RCC 7860 (cell line): ENCODE measurements around the gene PANK4.

Source experiments
- DNase-seq: peaks from one replicate; pipeline ENCODE4 v3.0.0-alpha.2; 2015; ENCODE audit warnings: low spot score
- FAIRE-seq: peaks from 2 replicates; lab custom pipeline; 2012; peaks lifted over from hg19 to GRCh38; lab: Jason Lieb, UNC

PANK4 gene

DNA sequence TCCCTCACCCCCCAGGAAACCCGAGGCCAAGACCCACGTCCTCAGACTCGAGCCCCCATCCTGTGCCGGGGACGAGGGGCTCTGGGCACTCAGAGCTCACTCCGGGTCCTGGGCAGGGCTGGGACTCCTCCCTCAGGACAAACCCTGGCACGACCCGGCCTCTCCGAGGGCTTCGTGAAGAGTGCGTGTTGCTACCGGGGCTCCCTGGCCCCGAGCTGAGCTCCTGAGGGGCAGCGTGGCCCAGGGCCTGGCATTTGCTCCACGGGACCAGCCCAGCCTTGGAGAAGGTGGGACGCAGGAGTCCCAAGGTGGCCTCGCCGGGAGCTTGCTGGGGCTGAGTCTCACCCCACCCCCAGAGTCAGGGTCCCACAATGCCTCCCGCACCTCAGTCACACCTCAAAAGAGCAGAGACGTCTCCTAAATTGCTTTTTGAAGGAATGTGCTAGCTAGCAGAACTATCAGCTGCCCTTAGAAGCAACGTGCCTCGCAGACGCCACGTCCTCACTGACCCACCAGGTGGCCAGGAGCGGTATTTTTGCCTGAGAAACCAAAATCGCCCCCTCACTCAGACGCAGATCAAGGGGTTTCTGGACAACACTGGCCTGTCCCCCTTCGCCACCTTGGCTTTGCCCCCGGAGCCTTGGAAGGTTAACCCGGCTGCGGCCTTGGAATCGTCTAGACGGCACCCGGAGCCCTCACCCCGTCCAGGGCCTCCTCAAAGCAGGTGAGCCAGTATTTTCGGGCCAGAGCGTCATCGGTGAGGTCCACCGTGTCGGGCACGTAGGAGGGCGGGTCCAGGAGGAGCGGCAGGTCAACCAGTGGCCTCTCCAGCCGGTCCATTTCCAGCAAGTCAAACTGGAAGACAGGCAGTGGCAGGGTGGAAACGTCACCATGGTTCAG, 11.3 kb downstream of the PANK4 start:
- no peak for FAIRE-seq
- DNase-seq: no peak

DNA sequence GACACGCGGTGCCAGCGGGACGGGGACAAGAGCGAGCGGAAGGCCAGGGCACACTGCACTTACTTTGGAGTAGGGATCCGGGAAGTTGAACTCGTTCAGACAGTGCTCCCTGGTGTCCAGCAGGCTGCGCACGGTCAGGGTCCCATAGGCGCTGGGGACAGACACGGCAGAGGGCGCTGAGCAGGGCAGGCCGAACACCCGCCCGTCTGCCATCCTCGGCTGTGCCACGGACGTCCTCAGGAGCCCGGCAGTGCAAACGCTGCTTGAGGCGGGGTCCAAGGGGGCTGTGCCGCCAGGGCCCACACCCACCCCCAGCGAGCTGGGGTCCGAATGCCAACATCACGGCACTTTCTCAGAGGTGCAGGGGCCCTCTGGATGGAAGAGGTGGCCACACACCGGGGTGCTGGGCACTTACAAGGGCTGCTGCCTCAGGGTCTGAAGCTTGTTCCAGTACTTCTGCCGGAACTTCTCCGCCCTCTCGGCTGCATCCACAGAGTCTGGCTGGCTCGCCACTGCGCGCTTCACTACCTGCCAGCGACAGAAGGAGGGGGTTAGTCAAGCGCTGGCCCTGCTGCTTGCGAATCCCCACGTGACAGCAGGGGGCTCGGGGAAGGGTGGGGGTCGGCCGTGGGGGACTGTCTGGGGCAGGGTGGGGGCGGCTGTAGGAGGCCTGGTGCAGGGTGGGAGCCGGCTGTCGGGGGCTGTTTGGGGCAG, 12.3 kb downstream of the PANK4 start:
- no peak for FAIRE-seq
- no peak for DNase-seq

- DNase-seq (no peak), FAIRE-seq (no peak)
Measured at GRCh38 chr1:2512862-2513421, 13.5 kb downstream of the PANK4 start.

DNA sequence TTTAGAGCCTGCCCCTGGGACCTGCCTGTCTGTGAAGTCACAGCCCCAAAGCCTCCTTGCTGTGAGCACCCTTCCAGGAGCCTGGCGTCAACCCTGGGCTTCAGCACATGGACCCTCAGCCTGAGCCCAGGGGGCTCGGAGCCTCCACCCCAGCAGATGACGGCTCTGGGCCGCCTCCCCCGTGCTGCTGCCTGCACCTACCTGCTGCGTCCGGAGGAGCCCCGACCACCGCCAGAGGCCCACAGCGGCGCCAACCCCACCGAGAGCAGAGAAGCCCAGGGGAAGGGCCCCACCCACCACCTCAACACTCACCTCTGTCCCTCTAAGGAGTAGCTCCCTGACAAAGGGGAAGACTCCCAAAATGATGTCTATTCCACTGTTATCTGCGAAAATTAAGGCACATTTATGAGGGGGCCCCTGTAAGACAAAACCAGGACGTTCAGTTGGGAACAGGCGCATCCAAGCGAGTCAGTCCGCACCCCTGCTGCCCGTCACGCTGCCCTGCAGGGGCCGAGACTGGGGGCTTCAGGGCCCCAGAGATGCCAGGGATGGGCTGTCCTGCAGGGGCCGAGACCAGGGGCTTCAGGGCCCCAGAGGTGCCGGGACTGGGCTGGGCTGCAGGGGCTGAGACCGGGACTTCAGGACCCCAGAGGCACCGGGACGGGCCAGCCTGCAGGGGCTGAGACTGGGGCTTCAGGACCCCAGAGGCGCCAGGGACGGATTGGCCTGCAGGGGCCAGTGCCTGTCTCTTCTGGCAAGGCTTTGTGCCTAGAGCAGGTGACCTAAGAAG, 15.8 kb downstream of the PANK4 start:
- DNase-seq (no peak), FAIRE-seq (no peak)

DNA sequence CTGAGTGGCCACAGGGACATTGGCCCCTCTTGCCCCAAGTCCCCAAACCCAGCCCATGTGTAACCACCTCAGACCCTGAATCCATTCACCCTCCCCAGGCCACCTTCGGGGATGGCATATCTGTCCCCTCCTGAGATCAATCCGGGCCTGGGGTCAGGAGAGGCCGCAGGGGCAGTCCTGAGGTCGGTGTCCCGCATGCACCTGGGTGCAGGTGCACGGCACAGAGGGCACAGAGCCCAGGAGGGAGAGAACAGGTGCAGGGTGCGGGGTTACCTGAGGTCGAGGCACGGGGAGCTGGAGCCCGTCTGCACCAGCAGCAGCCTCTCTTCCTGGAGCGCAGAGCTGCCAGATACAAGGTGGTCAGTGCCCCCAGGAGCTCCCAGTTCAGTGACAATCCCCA, 16.8 kb downstream of the PANK4 start:
- DNase-seq (no peak), FAIRE-seq (no peak)

- FAIRE-seq: no peak
- no peak for DNase-seq
Measured at GRCh38 chr1:2508751-2509150, 17.6 kb downstream of the PANK4 start.

DNA sequence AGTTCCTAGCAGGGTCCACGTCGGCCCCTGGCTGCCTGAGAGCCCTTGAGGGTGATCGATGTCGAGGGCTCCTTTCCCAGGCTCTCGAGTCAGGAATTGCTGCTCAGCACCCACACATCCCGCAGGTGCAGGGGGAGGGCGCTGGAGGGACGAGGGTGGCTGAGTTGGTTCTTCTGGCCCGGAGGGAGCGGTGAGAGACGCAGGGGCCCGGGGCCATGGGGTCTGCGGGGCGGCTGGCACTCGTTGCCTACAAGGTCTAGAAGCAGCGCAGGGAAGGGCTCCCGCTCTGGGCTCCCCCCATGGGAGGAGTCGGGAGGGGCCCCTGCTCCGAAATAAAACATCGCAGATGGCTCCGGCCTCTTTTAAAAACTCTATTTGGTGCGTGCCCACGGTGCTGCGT, 18.2 kb downstream of the PANK4 start:
- FAIRE-seq (no peak), DNase-seq (no peak)

DNA sequence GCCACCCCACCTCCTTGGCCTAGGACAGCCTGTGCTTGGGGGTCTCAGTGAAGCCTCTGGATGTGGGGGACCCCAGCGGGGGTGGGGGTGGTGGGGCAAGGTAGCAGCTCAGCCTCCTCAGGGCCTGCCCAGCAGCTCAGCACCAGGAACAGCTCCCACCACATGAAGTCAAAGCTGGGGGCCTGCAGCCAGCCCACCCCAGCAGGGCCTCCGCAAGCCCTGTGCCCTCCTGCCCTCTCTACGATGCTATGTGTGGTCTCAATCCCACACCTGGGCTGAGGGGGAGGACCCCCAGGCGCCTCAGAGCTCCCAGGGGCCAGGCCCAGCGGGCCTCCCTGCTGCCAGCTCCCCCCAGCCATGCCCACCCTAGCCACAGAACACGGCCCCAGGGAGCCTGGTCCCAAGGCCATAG, 18.6 kb downstream of the PANK4 start:
- no peak for DNase-seq
- FAIRE-seq: no peak

DNA sequence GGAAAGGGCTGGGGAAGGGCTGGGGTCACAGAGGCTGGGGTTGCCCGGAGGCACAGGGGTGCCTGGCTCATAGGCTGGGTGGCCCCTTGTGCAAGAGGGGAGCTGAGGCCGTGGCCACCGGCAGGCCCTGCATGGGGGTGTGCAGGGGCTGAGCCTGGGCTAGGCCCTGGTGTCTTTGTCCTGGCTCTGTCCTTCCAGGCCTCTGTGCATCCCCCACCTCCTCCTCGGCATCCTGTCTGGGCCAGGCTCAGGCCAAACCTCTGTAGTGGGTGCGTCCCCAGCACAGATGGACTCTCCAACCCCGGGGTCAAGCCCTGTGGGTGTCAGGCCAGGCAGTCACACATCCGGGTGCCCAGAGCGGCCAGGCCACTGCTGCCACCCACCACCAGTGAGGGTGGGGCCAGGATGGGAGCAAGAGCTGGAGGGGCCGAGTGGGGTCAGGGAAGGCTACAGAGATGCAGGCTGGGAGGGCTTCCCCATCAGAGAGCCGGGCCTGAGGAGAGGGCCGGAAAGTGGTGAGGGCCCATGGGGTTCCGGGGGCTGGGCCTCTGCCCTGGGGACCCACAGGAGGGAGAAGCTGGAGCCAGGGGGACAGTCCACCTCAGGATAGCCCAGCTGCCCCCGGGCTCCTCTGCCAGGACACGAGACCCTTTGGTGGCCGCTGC, 19.4 kb downstream of the PANK4 start:
- DNase-seq (no peak), FAIRE-seq (no peak)

GRCh38 chr1:2506007-2506860, 20.2 kb downstream of the PANK4 start:
- no peak for DNase-seq
- no peak for FAIRE-seq

- no peak for DNase-seq
- FAIRE-seq: no peak
Measured at GRCh38 chr1:2505461-2505994, 20.9 kb downstream of the PANK4 start.

DNA sequence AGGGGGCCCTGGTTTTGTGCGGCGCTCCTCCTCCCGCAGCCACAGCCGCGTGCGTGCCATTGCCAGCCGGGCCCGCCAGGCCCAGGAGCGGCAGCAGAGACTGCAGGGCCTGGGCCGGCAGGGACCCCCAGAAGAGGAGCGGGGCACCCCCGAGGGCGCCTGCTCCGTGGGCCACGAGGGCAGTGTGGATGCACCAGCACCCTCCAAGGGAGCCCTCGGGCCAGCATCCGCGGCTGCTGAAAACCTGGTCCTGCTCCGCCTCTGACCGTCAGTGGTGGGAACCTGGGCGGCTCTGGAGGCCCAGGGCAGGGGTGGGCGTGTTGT, 21.5 kb downstream of the PANK4 start:
- DNase-seq (no peak), FAIRE-seq (no peak)

GRCh38 chr1:2504225-2504948, 22.0 kb downstream of the PANK4 start:
- FAIRE-seq (no peak), DNase-seq (no peak)

GRCh38 chr1:2503554-2504224, 22.7 kb downstream of the PANK4 start:
- DNase-seq: no peak
- FAIRE-seq: no peak

- DNase-seq: no peak
- FAIRE-seq: no peak
Measured at GRCh38 chr1:2502661-2503553, 23.5 kb downstream of the PANK4 start.

DNA sequence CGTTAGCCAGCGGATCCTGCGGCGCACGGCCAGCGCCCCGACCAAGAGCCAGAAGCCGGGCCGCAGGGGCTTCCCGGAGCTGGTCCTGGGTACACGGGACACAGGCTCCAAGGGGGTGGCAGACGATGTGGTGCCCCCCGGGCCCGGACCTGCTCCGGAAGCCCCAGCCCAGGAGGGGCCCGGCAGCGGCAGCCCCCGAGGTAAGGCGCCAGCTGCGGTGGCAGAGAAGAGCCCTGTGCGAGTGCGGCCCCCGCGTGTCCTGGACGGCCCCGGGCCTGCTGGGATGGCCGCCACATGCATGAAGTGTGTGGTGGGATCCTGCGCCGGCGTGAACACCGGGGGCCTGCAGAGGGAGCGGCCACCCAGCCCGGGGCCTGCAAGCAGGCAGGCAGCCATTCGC, 24.2 kb downstream of the PANK4 start:
- FAIRE-seq (no peak), DNase-seq (no peak)

DNA sequence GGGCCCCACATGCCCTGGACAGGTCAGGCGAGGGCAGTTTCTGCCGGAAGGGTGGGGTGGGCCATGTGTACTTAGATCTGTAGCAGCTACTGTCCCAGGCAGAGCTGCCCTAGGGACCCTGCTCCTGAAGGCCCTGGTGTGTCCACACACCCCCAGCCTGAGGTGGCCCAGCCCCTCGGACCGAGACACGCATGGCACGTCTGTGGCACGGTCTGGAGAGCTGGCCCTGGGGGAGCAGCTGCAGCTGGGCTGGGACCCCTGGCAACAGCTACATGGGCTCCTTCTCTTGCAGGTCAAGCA, 24.6 kb downstream of the PANK4 start:
- FAIRE-seq: no peak
- DNase-seq: no peak
